Measurements from ENCODE around the gene PDE5A. TPM values are rescaled to one million over a fixed set of nuclear protein-coding genes. Genes with fewer than 3 reads are reported as not detected.

PDE5A gene
- total and polyA plus RNA-seq, 2 donors from 2014 or later: 3.9 to 29.4 TPM

DNA sequence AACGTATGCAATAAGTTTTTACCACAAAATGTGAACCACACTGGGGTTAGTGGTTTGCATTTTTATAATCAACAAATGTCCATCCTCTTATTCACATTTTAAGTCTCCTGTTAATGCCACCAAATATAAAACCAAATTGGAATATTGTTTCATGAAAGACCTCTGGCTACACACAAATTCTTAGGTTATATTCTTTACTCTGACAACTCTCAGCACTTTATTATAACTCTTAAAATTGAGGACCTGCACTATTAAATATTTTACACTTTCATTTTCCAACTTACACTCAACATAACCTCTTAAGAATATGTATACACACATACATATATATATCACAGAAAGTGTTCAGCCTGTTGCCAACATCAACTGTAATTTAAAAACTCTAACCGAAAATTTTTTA is 2.8 kb downstream of the PDE5A start:
- TF ChIP-seq, protein P1, sequence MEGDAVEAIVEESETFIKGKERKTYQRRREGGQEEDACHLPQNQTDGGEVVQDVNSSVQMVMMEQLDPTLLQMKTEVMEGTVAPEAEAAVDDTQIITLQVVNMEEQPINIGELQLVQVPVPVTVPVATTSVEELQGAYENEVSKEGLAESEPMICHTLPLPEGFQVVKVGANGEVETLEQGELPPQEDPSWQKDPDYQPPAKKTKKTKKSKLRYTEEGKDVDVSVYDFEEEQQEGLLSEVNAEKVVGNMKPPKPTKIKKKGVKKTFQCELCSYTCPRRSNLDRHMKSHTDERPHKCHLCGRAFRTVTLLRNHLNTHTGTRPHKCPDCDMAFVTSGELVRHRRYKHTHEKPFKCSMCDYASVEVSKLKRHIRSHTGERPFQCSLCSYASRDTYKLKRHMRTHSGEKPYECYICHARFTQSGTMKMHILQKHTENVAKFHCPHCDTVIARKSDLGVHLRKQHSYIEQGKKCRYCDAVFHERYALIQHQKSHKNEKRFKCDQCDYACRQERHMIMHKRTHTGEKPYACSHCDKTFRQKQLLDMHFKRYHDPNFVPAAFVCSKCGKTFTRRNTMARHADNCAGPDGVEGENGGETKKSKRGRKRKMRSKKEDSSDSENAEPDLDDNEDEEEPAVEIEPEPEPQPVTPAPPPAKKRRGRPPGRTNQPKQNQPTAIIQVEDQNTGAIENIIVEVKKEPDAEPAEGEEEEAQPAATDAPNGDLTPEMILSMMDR (IDR thresholded peaks at IDR 0.05; ENCODE audit: borderline replicate concordance, extremely low read depth, insufficient read depth): no peak
- H3K4me3 ChIP-seq (ENCODE audit: low read length in 3 of 3): peak overlapping the region in 2 of 3 donors; percentile 85 to 87
- DNase-seq (no peak), FAIRE-seq (no peak)
- intact Hi-C loops (cut with DNase I): loop anchor here (5.0 to 10.0 kb wide), 2 partner anchors 311 to 427 kb away; no protein-coding TSS in a partner anchor
- no peak overlapping the region for H3K27ac ChIP-seq (ENCODE audit: low read depth in 2 of 2, low read length in 2 of 2)
- no peaks in the 10 kb centered on the region for H3K36me3 ChIP-seq (ENCODE audit: control insufficient read depth in 2 of 3, insufficient read depth in 3 of 3, low read length in 3 of 3)
- H3K9me3 ChIP-seq (ENCODE audit: control insufficient read depth in 2 of 3, insufficient read depth in 1 of 3, low read length in 3 of 3): no peaks in the 10 kb centered on the region
- H3K4me1 ChIP-seq (ENCODE audit: control insufficient read depth in 2 of 3, insufficient read depth in 2 of 3, low read depth in 1 of 3, low read length in 3 of 3): peaks cover 0 to 5% (median 0%) of the 10 kb centered on the region in 3 donors
- peak overlapping the region in 1 of 3 donors; percentile 78 for H3K9ac ChIP-seq (ENCODE audit: low read length in 3 of 3)
- H3K27me3 ChIP-seq (ENCODE audit: control insufficient read depth, insufficient read depth, low read length): no peaks in the 10 kb centered on the region

DNA sequence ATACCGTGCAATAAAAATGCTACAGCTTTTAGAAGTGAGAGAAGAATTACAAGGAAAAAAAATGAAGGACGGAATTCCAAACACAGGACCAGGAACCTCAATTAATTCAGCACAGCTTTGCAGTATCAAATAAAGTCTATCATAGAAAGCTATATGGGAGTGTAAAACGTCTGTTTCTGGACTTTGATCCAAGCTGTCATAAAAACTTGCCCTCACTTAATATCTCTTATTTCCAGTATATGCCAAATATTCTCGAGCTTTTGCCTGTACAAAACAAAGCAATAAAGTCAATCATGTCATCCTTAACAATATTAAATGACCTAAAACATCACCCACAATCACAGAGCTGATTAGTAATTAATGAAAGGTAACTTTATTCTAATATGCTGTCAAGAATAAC is 4.2 kb downstream of the PDE5A start:
- DNase-seq (peak in 1 of 5 donors; percentile 10), FAIRE-seq (no peak)
- Histone ChIP-seq H3K9ac (ENCODE audit: low read length in 3 of 3) (no peak overlapping the region), H3K4me1 (ENCODE audit: control insufficient read depth in 2 of 3, insufficient read depth in 2 of 3, low read depth in 1 of 3, low read length in 3 of 3) (peaks cover 0 to 5% (median 0%) of the 10 kb centered on the region in 3 donors), H3K36me3 (ENCODE audit: control insufficient read depth in 2 of 3, insufficient read depth in 3 of 3, low read length in 3 of 3) (no peaks in the 10 kb centered on the region), H3K27ac (ENCODE audit: low read depth in 2 of 2, low read length in 2 of 2) (no peak overlapping the region), H3K9me3 (ENCODE audit: control insufficient read depth in 2 of 3, insufficient read depth in 1 of 3, low read length in 3 of 3) (no peaks in the 10 kb centered on the region), H3K27me3 (ENCODE audit: control insufficient read depth, insufficient read depth, low read length) (no peaks in the 10 kb centered on the region), H3K4me3 (ENCODE audit: low read length in 3 of 3) (no peak overlapping the region)
- intact Hi-C loops (cut with DNase I): loop anchor here (10.0 kb wide), 1 partner anchor 310 kb away; no protein-coding TSS in a partner anchor
- TF ChIP-seq, protein P1 (IDR thresholded peaks at IDR 0.05; ENCODE audit: borderline replicate concordance, extremely low read depth, insufficient read depth): no peak

DNA sequence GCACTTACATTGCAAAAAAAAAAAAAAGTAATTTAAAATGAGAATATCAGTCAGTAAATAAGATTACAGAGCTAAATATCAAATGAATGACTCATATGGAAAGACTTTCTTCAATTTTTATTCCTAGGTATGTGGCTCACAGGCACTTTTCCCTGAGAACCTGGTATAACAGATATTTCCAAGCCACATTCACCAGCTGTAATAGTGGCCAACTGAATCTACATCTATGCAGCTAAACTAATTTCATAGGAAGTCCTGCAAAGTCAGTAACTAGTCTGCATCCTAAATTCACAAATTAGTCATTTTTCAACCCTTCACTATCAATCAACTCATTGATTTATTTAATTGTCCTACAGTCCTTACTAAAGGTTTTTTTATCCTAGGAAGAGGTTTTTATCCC is 5.6 kb downstream of the PDE5A start:
- TF ChIP-seq, protein P1 (IDR thresholded peaks at IDR 0.05; ENCODE audit: borderline replicate concordance, extremely low read depth, insufficient read depth): no peak
- intact Hi-C loops (cut with DNase I): loop anchor here (10.0 kb wide), 1 partner anchor 308 kb away; no protein-coding TSS in a partner anchor
- FAIRE-seq (no peak), DNase-seq (no peak)
- peaks cover 0 to 2% (median 0%) of the 10 kb centered on the region in 3 donors for H3K4me1 ChIP-seq (ENCODE audit: control insufficient read depth in 2 of 3, insufficient read depth in 2 of 3, low read depth in 1 of 3, low read length in 3 of 3)
- no peak overlapping the region for H3K4me3 ChIP-seq (ENCODE audit: low read length in 3 of 3)
- H3K9ac ChIP-seq (ENCODE audit: low read length in 3 of 3): no peak overlapping the region
- H3K27ac ChIP-seq (ENCODE audit: low read depth in 2 of 2, low read length in 2 of 2): no peak overlapping the region
- H3K27me3 ChIP-seq (ENCODE audit: control insufficient read depth, insufficient read depth, low read length): no peaks in the 10 kb centered on the region
- no peaks in the 10 kb centered on the region for H3K9me3 ChIP-seq (ENCODE audit: control insufficient read depth in 2 of 3, insufficient read depth in 1 of 3, low read length in 3 of 3)
- no peaks in the 10 kb centered on the region for H3K36me3 ChIP-seq (ENCODE audit: control insufficient read depth in 2 of 3, insufficient read depth in 3 of 3, low read length in 3 of 3)

Measured in kidney (tissue), 14 donors.